A673 (cell line): ENCODE measurements around the gene CHIC2. TPM values are rescaled to one million over a fixed set of nuclear protein-coding genes. Genes with fewer than 3 reads are reported as not detected.

Source experiments
- BruUV-seq: library from RNA; stranded (reverse); fragments of 400-500 nt; replicated peaks from 2 replicates; lab custom pipeline; 2021; lab: Mats Ljungman, UMichigan
- CTCF ChIA-PET: fragments of 300-600 bp; sonication (Branson Sonifier 250); formaldehyde crosslinking; loops from one replicate; lab custom pipeline; 2022; ENCODE audit warnings: antibody characterized with exemption; lab: Charles Lee
- POLR2A ChIA-PET: fragments of 300-600 bp; sonication (Branson Sonifier 250); formaldehyde crosslinking; loops from one replicate; lab custom pipeline; 2022; ENCODE audit warnings: antibody characterized with exemption; ENCODE audit not compliant: low non-redundant PET; lab: Charles Lee
- DNase-seq: peaks from one replicate; pipeline ENCODE4 v3.0.0-alpha.2; 2015; ENCODE audit warnings: low spot score
- H3K27ac ChIP-seq: fragments of 200-600 bp; sonication (generic); 2 replicates; pipeline ENCODE4 v1.5.1; 2016; ENCODE audit warnings: mixed run types, low read depth, mild to moderate bottlenecking, mixed read lengths, antibody characterized with exemption, low read length; ENCODE audit not compliant: poor library complexity, severe bottlenecking
- H3K27me3 ChIP-seq: fragments of 200-600 bp; sonication (generic); replicated peaks from 2 replicates; pipeline ENCODE4 v1.6.1; 2017; ENCODE audit warnings: mixed run types, low read depth, mild to moderate bottlenecking, mixed read lengths, antibody characterized with exemption, low read length; ENCODE audit not compliant: insufficient read depth, poor library complexity
- H3K36me3 ChIP-seq: fragments of 200-600 bp; sonication (generic); 2 replicates; pipeline ENCODE4 v1.6.1; 2016; ENCODE audit warnings: mixed run types, mild to moderate bottlenecking, mixed read lengths, antibody characterized with exemption, low read length; ENCODE audit not compliant: insufficient read depth, poor library complexity, severe bottlenecking
- H3K4me1 ChIP-seq: fragments of 200-600 bp; sonication (generic); 2 replicates; pipeline ENCODE4 v1.6.1; 2017; ENCODE audit warnings: mixed run types, mild to moderate bottlenecking, mixed read lengths, antibody characterized with exemption, low read length; ENCODE audit not compliant: insufficient read depth, poor library complexity, severe bottlenecking
- H3K4me3 ChIP-seq: fragments of 200-600 bp; sonication (generic); 2 replicates; pipeline ENCODE4 v1.5.1; 2016; ENCODE audit warnings: low read depth, mixed run types, mild to moderate bottlenecking, mixed read lengths, low read length; ENCODE audit not compliant: poor library complexity, severe bottlenecking
- H3K9me3 ChIP-seq: fragments of 200-600 bp; sonication (generic); 2 replicates; pipeline ENCODE4 v1.6.1; 2016; ENCODE audit warnings: mixed run types, low read depth, mild to moderate bottlenecking, mixed read lengths, antibody characterized with exemption, low read length; ENCODE audit not compliant: poor library complexity, severe bottlenecking
- EZH2 ChIP-seq: fragments of 200-600 bp; sonication (generic); IDR thresholded peaks from 2 replicates; pipeline ENCODE4 v1.6.1; 2017; ENCODE audit warnings: borderline replicate concordance, low read depth, mild to moderate bottlenecking, mixed read lengths, antibody characterized with exemption, low read length; ENCODE audit not compliant: poor library complexity, severe bottlenecking
- intact Hi-C: fragments of 100-400 bp; cut with micrococcal nuclease; formaldehyde crosslinking; loops from one replicate; pipeline ENCODE4 v1.10.0; 2022; ENCODE audit not compliant: unreplicated experiment
- total RNA-seq: library from RNA; stranded (reverse); gene quantifications from 2 replicates; pipeline ENCODE4 v1.2.3, GENCODE V29; 2021
- TF ChIP-seq, protein P1 (sequence below): fragments of 300-800, 200-600 bp; sonication (generic); conservative IDR thresholded peaks from 2 replicates; pipeline ENCODE4 v1.5.1; 2017; ENCODE audit warnings: low read depth, mild to moderate bottlenecking, antibody characterized with exemption, low read length, moderate library complexity, mixed read lengths

CHIC2 gene
- total RNA-seq, 1 experiment from 2014 or later = 8.1 TPM

DNA sequence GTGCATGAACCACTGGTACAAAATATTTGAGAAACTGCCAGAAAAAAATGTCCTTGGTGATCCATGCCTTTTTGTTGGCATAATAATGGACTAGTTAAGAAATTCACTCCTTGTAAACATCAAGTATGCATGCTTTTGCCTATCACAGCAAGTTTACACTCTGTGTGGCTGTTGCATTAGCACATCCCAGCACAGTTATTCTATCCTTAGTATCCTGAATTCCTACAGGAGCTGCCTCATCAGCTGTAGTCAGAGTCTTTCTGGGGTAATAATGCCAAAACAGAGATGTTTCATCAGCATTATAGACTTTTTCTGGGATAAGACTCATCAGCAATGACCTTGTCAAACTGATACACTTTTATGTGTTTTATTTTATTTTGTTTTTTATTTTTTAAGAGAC is 82.8 kb downstream of the CHIC2 start:
- CTCF ChIA-PET = no interaction called here
- DNase-seq = no peak

GRCh38 chr4:53981066-53981465 is 83.3 kb downstream of the CHIC2 start:
- H3K4me1 ChIP-seq = no peaks in the 10 kb centered on the region
- BruUV-seq = no TSS peak
- no peak overlapping the region for H3K27ac ChIP-seq
- no peak overlapping the region for H3K4me3 ChIP-seq
- intact Hi-C loops = no loop called here
- TF ChIP-seq, protein P1, sequence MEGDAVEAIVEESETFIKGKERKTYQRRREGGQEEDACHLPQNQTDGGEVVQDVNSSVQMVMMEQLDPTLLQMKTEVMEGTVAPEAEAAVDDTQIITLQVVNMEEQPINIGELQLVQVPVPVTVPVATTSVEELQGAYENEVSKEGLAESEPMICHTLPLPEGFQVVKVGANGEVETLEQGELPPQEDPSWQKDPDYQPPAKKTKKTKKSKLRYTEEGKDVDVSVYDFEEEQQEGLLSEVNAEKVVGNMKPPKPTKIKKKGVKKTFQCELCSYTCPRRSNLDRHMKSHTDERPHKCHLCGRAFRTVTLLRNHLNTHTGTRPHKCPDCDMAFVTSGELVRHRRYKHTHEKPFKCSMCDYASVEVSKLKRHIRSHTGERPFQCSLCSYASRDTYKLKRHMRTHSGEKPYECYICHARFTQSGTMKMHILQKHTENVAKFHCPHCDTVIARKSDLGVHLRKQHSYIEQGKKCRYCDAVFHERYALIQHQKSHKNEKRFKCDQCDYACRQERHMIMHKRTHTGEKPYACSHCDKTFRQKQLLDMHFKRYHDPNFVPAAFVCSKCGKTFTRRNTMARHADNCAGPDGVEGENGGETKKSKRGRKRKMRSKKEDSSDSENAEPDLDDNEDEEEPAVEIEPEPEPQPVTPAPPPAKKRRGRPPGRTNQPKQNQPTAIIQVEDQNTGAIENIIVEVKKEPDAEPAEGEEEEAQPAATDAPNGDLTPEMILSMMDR = no peak
- TF ChIP-seq EZH2 = no peak
- no peaks in the 10 kb centered on the region for H3K27me3 ChIP-seq
- no peaks in the 10 kb centered on the region for H3K9me3 ChIP-seq
- ChIA-PET CTCF (no interaction called here), POLR2A (no interaction called here)
- no peaks in the 10 kb centered on the region for H3K36me3 ChIP-seq
- no peak for DNase-seq

More for the DNA sequence above, 82.8 kb downstream of the CHIC2 start:
- Histone ChIP-seq H3K27me3 (no peaks in the 10 kb centered on the region), H3K9me3 (no peaks in the 10 kb centered on the region), H3K27ac (no peak overlapping the region), H3K4me1 (no peaks in the 10 kb centered on the region), H3K4me3 (no peak overlapping the region), H3K36me3 (no peaks in the 10 kb centered on the region)
- no peak for TF ChIP-seq EZH2
- TF ChIP-seq, protein P1 = no peak
- no TSS peak for BruUV-seq
- intact Hi-C loops = no loop called here
- POLR2A ChIA-PET = no interaction called here

GRCh38 chr4:53974561-53974960 is 89.8 kb downstream of the CHIC2 start:
- DNase-seq = no peak
- POLR2A ChIA-PET = no interaction called here
- BruUV-seq = no TSS peak

More at GRCh38 chr4:53974561-53974960, 89.8 kb downstream of the CHIC2 start:
- TF ChIP-seq EZH2 = no peak
- TF ChIP-seq, protein P1 = no peak
- CTCF ChIA-PET = no interaction called here
- Histone ChIP-seq H3K36me3 (no peaks in the 10 kb centered on the region), H3K27ac (no peak overlapping the region), H3K27me3 (peaks cover 10% of the 10 kb centered on the region), H3K4me3 (no peak overlapping the region), H3K9me3 (no peaks in the 10 kb centered on the region), H3K4me1 (no peaks in the 10 kb centered on the region)
- intact Hi-C loops = no loop called here
